ENCODE results near the gene SPZ1. TPM values are rescaled to one million over a fixed set of nuclear protein-coding genes. Genes with fewer than 3 reads are reported as not detected.

SPZ1 gene
- total RNA-seq, 2 donors from 2014 or later = not detected

- Mint-ChIP-seq H3K27me3 (ENCODE audit: insufficient read depth) (no peaks in the 10 kb centered on the region), H3K27ac (no peak overlapping the region), H3K4me3 (no peak overlapping the region), H3K9me3 (no peaks in the 10 kb centered on the region), H3K4me1 (no peaks in the 10 kb centered on the region), H3K36me3 (ENCODE audit: low read depth) (no peaks in the 10 kb centered on the region)
- Histone ChIP-seq H3K36me3 (ENCODE audit: control insufficient read depth, insufficient read depth, low read length) (no peaks in the 10 kb centered on the region), H3K4me3 (ENCODE audit: low read length) (no peak overlapping the region), H3K27ac (ENCODE audit: low read depth, low read length) (no peak overlapping the region), H3K4me1 (ENCODE audit: control insufficient read depth, insufficient read depth, low read length) (no peaks in the 10 kb centered on the region), H3K9ac (ENCODE audit: extremely low read depth, low read length, poor library complexity, severe bottlenecking) (no peak overlapping the region), H3K27me3 (ENCODE audit: control insufficient read depth, insufficient read depth, low read length, poor library complexity, severe bottlenecking) (no peaks in the 10 kb centered on the region), H3K9me3 (ENCODE audit: control insufficient read depth, low read length) (no peaks in the 10 kb centered on the region)
- TF ChIP-seq CTCF (conservative IDR thresholded peaks at IDR 0.05) = no peak
- DNase-seq = no peak
- 67 to 77% methylated on average over 1 to 2 of the region's 2 CpGs for WGBS, 2 experiments (ENCODE audit: insufficient coverage in 1 of 2, insufficient read length in 1 of 2)
These were observed 42.6 kb upstream of the SPZ1 start for GRCh38 chr5:80277191-80277590.

- Histone ChIP-seq H3K9ac (ENCODE audit: extremely low read depth, low read length, poor library complexity, severe bottlenecking) (no peak overlapping the region), H3K9me3 (ENCODE audit: control insufficient read depth, low read length) (no peaks in the 10 kb centered on the region), H3K27me3 (ENCODE audit: control insufficient read depth, insufficient read depth, low read length, poor library complexity, severe bottlenecking) (no peaks in the 10 kb centered on the region), H3K4me3 (ENCODE audit: low read length) (no peak overlapping the region), H3K4me1 (ENCODE audit: control insufficient read depth, insufficient read depth, low read length) (no peaks in the 10 kb centered on the region), H3K27ac (ENCODE audit: low read depth, low read length) (no peak overlapping the region), H3K36me3 (ENCODE audit: control insufficient read depth, insufficient read depth, low read length) (no peaks in the 10 kb centered on the region)
- no peak for DNase-seq
- Mint-ChIP-seq H3K9me3 (no peaks in the 10 kb centered on the region), H3K4me1 (peaks cover 4% of the 10 kb centered on the region), H3K36me3 (ENCODE audit: low read depth) (no peaks in the 10 kb centered on the region), H3K4me3 (no peak overlapping the region), H3K27ac (no peak overlapping the region), H3K27me3 (ENCODE audit: insufficient read depth) (no peaks in the 10 kb centered on the region)
- whole genome bisulfite sequencing, 2 experiments (ENCODE audit: insufficient coverage in 1 of 2, insufficient read length in 1 of 2) = 79 to 86% methylated on average over 2 to 3 of the region's 3 CpGs
- no peak for TF ChIP-seq CTCF (conservative IDR thresholded peaks at IDR 0.05)
These were observed 37.7 kb upstream of the SPZ1 start for GRCh38 chr5:80282054-80282453.

GRCh38 chr5:80283360-80283759 is 36.4 kb upstream of the SPZ1 start:
- no peak for TF ChIP-seq CTCF (conservative IDR thresholded peaks at IDR 0.05)
- Histone ChIP-seq H3K27me3 (ENCODE audit: control insufficient read depth, insufficient read depth, low read length, poor library complexity, severe bottlenecking) (no peaks in the 10 kb centered on the region), H3K36me3 (ENCODE audit: control insufficient read depth, insufficient read depth, low read length) (no peaks in the 10 kb centered on the region), H3K27ac (ENCODE audit: low read depth, low read length) (no peak overlapping the region), H3K4me1 (ENCODE audit: control insufficient read depth, insufficient read depth, low read length) (no peaks in the 10 kb centered on the region), H3K4me3 (ENCODE audit: low read length) (no peak overlapping the region), H3K9ac (ENCODE audit: extremely low read depth, low read length, poor library complexity, severe bottlenecking) (no peak overlapping the region), H3K9me3 (ENCODE audit: control insufficient read depth, low read length) (no peaks in the 10 kb centered on the region)
- Mint-ChIP-seq H3K4me3 (no peak overlapping the region), H3K27me3 (ENCODE audit: insufficient read depth) (no peaks in the 10 kb centered on the region), H3K9me3 (no peaks in the 10 kb centered on the region), H3K36me3 (ENCODE audit: low read depth) (no peaks in the 10 kb centered on the region), H3K4me1 (peaks cover 4% of the 10 kb centered on the region), H3K27ac (no peak overlapping the region)
- WGBS, 2 experiments (ENCODE audit: insufficient coverage in 1 of 2, insufficient read length in 1 of 2) = no CpG with 5 or more reads among the region's 1 CpG
- DNase-seq = no peak
